Nephron progenitor cell (in vitro differentiated cells): ENCODE measurements around the gene UGCG.
A peak's percentile ranks its signal among the peaks of the same experiment; 100 is the strongest.

ENCODE experiments used
- DNase-seq: peaks from one replicate; pipeline ENCODE4 v3.0.0; 2021
- H3K27ac Mint-ChIP-seq: 2 replicates; pipeline ENCODE4 v1.8.0; 2021; ENCODE audit warnings: mild to moderate bottlenecking, moderate library complexity, mixed read lengths
- H3K27me3 Mint-ChIP-seq: 2 replicates; pipeline ENCODE4 v1.8.0; 2021; ENCODE audit warnings: mild to moderate bottlenecking, low read depth, mixed read lengths; ENCODE audit not compliant: poor library complexity
- H3K36me3 Mint-ChIP-seq: 2 replicates; pipeline ENCODE4 v1.8.0; 2021; ENCODE audit warnings: low read depth, mixed read lengths
- H3K4me1 Mint-ChIP-seq: 2 replicates; pipeline ENCODE4 v1.8.0; 2021; ENCODE audit warnings: mixed read lengths
- H3K4me3 Mint-ChIP-seq: 2 replicates; pipeline ENCODE4 v1.8.0; 2021; ENCODE audit warnings: mild to moderate bottlenecking, moderate library complexity, mixed read lengths
- H3K9me3 Mint-ChIP-seq: 2 replicates; pipeline ENCODE4 v1.8.0; 2021; ENCODE audit warnings: mild to moderate bottlenecking, moderate library complexity, mixed read lengths
- TF ChIP-seq, protein P1 (sequence below): fragments of 200-600 bp; sonication (generic); IDR thresholded peaks from 2 replicates; pipeline ENCODE4 v1.5.0; 2021; ENCODE audit warnings: antibody characterized with exemption

The UGCG gene

DNA sequence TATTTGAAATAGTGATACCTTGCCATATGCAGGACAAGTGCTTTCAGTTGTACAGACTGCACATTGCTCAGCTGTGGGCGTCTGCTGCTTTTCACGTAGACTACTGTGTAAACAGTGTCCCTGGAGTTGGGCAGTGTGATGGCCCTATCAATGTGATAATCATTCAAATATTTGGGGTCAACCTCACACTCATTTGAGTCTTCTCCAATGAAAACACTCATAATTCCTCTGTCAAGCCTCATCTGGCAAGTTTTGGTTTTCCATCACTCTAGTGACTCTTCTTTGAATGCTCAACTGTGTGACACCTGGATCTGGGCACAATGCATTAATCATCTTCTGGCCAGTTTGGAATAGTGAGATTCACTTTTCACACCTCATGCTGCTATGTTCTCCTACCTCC is 64.4 kb downstream of the UGCG start:
- Mint-ChIP-seq H3K27ac (no peak overlapping the region), H3K4me1 (peaks cover 22% of the 10 kb centered on the region), H3K9me3 (peaks cover 9% of the 10 kb centered on the region), H3K36me3 (no peaks in the 10 kb centered on the region), H3K4me3 (no peak overlapping the region), H3K27me3 (peaks cover 8% of the 10 kb centered on the region)
- DNase-seq = no peak
- TF ChIP-seq, protein P1, sequence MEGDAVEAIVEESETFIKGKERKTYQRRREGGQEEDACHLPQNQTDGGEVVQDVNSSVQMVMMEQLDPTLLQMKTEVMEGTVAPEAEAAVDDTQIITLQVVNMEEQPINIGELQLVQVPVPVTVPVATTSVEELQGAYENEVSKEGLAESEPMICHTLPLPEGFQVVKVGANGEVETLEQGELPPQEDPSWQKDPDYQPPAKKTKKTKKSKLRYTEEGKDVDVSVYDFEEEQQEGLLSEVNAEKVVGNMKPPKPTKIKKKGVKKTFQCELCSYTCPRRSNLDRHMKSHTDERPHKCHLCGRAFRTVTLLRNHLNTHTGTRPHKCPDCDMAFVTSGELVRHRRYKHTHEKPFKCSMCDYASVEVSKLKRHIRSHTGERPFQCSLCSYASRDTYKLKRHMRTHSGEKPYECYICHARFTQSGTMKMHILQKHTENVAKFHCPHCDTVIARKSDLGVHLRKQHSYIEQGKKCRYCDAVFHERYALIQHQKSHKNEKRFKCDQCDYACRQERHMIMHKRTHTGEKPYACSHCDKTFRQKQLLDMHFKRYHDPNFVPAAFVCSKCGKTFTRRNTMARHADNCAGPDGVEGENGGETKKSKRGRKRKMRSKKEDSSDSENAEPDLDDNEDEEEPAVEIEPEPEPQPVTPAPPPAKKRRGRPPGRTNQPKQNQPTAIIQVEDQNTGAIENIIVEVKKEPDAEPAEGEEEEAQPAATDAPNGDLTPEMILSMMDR = no peak

DNA sequence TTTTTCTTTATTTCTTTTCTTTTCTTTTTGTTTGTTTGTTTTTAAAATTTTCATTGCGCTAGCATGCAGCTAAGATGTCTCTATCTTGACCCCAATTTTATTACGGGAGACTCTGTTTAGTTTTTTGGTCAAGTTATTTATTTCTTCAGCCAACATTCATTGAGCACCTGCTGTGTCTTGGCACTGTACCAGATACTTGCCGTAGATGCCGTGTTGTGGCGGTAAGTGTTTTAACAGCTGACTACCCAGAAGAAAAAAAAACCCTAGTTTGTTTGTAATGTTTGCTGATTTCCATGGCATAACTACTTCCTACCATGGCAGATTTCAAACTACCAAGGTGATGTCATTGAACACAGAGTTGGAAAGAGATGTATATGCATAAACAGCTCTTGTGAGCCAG is 65.0 kb downstream of the UGCG start:
- Mint-ChIP-seq H3K4me1 (peaks cover 22% of the 10 kb centered on the region), H3K9me3 (peaks cover 9% of the 10 kb centered on the region), H3K36me3 (no peaks in the 10 kb centered on the region), H3K4me3 (no peak overlapping the region), H3K27me3 (peaks cover 8% of the 10 kb centered on the region), H3K27ac (peak overlapping the region; percentile 48)
- DNase-seq = no peak
- TF ChIP-seq, protein P1 = no peak

DNA sequence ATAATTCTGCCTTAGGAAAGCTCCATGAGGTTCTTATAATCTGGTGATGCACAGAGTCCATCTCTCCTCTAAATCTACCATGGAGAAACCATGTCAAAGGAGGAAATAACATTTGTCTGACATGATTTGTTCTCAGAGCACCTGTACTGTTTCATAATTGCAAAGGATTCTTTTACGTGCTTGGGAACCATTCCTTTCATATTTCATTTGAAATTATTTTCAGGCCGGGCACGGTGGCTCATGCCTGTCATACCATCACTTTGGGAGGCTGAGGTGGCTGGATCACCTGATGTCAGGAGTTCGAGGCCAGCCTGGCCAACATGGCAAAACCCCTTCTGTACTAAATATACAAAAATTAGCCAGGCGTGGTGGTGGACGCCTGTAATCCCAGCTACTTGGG is 65.4 kb downstream of the UGCG start:
- no peak overlapping the region for H3K4me3 Mint-ChIP-seq
- no peak overlapping the region for H3K27ac Mint-ChIP-seq
- peaks cover 22% of the 10 kb centered on the region for H3K4me1 Mint-ChIP-seq
- no peaks in the 10 kb centered on the region for H3K36me3 Mint-ChIP-seq
- DNase-seq = no peak
- TF ChIP-seq, protein P1 = no peak
- H3K9me3 Mint-ChIP-seq = peaks cover 9% of the 10 kb centered on the region
- peaks cover 8% of the 10 kb centered on the region for H3K27me3 Mint-ChIP-seq

DNA sequence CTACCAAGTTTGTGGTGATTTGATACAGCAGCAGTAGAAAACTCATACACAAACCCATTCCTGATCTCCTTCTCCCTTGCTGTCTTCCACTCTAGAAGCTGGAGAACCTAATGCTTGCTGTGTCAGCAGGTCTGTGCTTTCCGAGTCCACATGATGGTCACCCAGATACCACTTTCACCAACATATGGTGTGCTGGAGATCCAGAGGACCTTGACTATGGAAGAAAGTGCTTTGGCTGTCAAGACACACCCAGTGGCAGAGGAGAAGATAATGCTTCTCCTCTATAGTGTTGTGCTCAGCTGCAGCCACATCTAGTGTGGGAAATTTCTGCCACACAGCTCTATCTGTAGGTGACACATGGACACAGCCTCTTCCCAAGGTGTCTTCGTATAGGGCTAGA is 67.4 kb downstream of the UGCG start:
- Mint-ChIP-seq H3K27ac (no peak overlapping the region), H3K4me3 (no peak overlapping the region), H3K27me3 (peaks cover 8% of the 10 kb centered on the region), H3K4me1 (peaks cover 9% of the 10 kb centered on the region), H3K36me3 (no peaks in the 10 kb centered on the region), H3K9me3 (peaks cover 9% of the 10 kb centered on the region)
- TF ChIP-seq, protein P1 = no peak
- no peak for DNase-seq

DNA sequence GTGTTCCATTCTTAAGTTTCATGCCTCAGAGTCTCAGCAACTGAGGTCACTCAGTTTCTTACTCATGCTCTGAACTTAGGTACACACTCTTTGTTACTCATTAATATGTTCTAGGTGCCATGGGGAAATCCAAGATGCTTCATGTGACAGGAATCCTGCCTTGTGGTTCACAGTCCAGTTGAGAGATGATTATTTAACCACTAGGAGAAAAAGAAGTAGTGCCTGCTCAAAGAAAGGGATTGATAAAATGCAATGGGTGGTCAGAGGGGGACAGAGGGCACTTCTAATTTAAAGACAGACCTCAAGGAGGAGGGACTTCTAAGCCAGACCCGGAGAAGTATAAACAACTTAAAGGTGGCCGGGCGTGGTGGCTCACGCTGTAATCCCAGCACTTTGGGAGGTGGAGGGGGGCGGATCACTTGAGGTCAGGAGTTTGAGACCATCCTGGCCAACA is 69.0 kb downstream of the UGCG start:
- no peak for DNase-seq
- H3K27me3 Mint-ChIP-seq = peaks cover 8% of the 10 kb centered on the region
- H3K4me3 Mint-ChIP-seq = no peak overlapping the region
- peaks cover 9% of the 10 kb centered on the region for H3K9me3 Mint-ChIP-seq
- peaks cover 12% of the 10 kb centered on the region for H3K4me1 Mint-ChIP-seq
- TF ChIP-seq, protein P1 = no peak
- H3K27ac Mint-ChIP-seq = peak overlapping the region; percentile 2
- H3K36me3 Mint-ChIP-seq = no peaks in the 10 kb centered on the region

DNA sequence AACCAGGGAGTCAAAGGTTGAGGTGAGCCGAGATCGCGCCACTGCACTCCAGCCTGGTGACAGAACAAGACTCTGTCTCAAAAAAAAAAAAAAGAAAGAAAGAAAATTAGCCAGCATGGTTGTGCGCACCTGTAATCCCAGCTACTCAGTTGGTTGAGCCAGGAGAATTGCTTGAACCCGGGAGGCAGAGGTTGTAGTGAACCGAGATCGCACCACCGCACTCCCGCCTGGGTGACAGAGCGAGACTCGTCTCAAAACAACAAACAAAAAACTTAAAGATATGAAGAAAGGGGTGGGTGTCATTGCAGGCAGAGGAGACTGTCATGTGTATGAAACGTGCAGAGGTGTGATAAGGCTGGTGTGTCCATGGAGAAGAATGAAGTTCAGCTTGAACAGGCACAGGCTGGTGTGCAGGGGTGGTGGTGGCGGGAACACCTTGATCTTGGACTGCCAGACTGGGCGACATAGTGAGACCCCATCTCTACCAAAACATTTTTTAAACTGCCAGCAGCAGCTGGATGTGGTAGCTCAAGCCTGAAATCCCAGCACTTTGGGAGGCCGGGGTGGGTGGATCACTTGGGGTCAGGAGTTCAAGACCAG is 69.6 kb downstream of the UGCG start:
- no peaks in the 10 kb centered on the region for H3K36me3 Mint-ChIP-seq
- no peak overlapping the region for H3K4me3 Mint-ChIP-seq
- no peak overlapping the region for H3K27ac Mint-ChIP-seq
- H3K9me3 Mint-ChIP-seq = peaks cover 9% of the 10 kb centered on the region
- peaks cover 6% of the 10 kb centered on the region for H3K27me3 Mint-ChIP-seq
- TF ChIP-seq, protein P1 = no peak
- H3K4me1 Mint-ChIP-seq = peaks cover 12% of the 10 kb centered on the region
- DNase-seq = no peak
